GM12872 (cell line): Measurements from ENCODE around the gene SYT9.

Source experiments
- CTCF ChIP-seq: IDR thresholded peaks from 3 replicates; pipeline ENCODE4 v1.5.1; 2011; ENCODE audit warnings: low read depth, mild to moderate bottlenecking, low read length, moderate library complexity; ENCODE audit not compliant: insufficient read depth

The SYT9 gene

GRCh38 chr11:7513234-7514098, 261.8 kb downstream of the SYT9 start, which contains the start of gene PPFIBP2:
Gene PPFIBP2, plus strand, starts transcription at chr11:7513999. Its CDS starts 35,477 bp downstream, at chr11:7549476.
- peak; percentile 81 for TF ChIP-seq CTCF

GRCh38 chr11:7514099-7514591, 262.4 kb downstream of the SYT9 start:
- no peak for TF ChIP-seq CTCF

- no peak for TF ChIP-seq CTCF
Measured at GRCh38 chr11:7515447-7515886, 263.8 kb downstream of the SYT9 start.

- no peak for TF ChIP-seq CTCF
Measured at GRCh38 chr11:7516475-7516874, 264.8 kb downstream of the SYT9 start.
